ENCODE measurements around the gene TNNT3. TPM values are rescaled to one million over a fixed set of nuclear protein-coding genes. Genes with fewer than 3 reads are reported as not detected.
"Not testable (repeated sequence)": the region's sequence is repeated elsewhere in the genome, so short reads cannot be mapped to it uniquely, and the experiment has no call there.

Gene TNNT3
- total RNA-seq, 2 donors from 2014 or later: 4.5 to 8.4 TPM

- intact Hi-C loops (cut with DNase I): no loop called here
- peaks cover 3% of the 10 kb centered on the region for H3K27me3 ChIP-seq (replicated peaks; ENCODE audit: insufficient read depth)
- TF ChIP-seq POLR2A (IDR thresholded peaks at IDR 0.05) (no peak), CTCF (IDR thresholded peaks at IDR 0.05) (no peak), POLR2AphosphoS5 (IDR thresholded peaks at IDR 0.05) (no peak)
- no peak overlapping the region for H3K27ac ChIP-seq
- no peaks in the 10 kb centered on the region for H3K9me3 ChIP-seq
- H3K4me1 ChIP-seq (replicated peaks): no peaks in the 10 kb centered on the region
- 78% methylated on average over 18 of the region's 25 CpGs for WGBS
- DNase-seq (ENCODE audit: low spot score): no peak
- H3K4me3 ChIP-seq: no peak overlapping the region
- no peaks in the 10 kb centered on the region for H3K36me3 ChIP-seq
These were observed 47.1 kb upstream of the TNNT3 start for GRCh38 chr11:1872267-1872985.

GRCh38 chr11:1873048-1873812, 46.3 kb upstream of the TNNT3 start:
- TF ChIP-seq POLR2AphosphoS5 (IDR thresholded peaks at IDR 0.05) (no peak), CTCF (IDR thresholded peaks at IDR 0.05) (no peak), POLR2A (IDR thresholded peaks at IDR 0.05) (no peak)
- DNase-seq (ENCODE audit: low spot score): no peak
- 40% methylated on average over 11 of the region's 11 CpGs for WGBS
- H3K4me1 ChIP-seq (replicated peaks): no peaks in the 10 kb centered on the region
- H3K27me3 ChIP-seq (replicated peaks; ENCODE audit: insufficient read depth): peaks cover 3% of the 10 kb centered on the region
- no peaks in the 10 kb centered on the region for H3K9me3 ChIP-seq
- no peak overlapping the region for H3K4me3 ChIP-seq
- intact Hi-C loops (cut with DNase I): no loop called here
- H3K27ac ChIP-seq: no peak overlapping the region
- H3K36me3 ChIP-seq: no peaks in the 10 kb centered on the region

- H3K27me3 ChIP-seq (replicated peaks; ENCODE audit: insufficient read depth); DNase-seq (ENCODE audit: low spot score); H3K9me3 ChIP-seq; H3K27ac ChIP-seq; H3K4me3 ChIP-seq; H3K4me1 ChIP-seq (replicated peaks); H3K36me3 ChIP-seq; intact Hi-C loops (cut with DNase I): not testable (repeated sequence)
- 81% methylated on average over 16 of the region's 17 CpGs for WGBS
These were observed 45.7 kb upstream of the TNNT3 start for GRCh38 chr11:1873813-1874150.

GRCh38 chr11:1874441-1875092, 44.9 kb upstream of the TNNT3 start:
- H3K27ac ChIP-seq; H3K4me3 ChIP-seq; H3K36me3 ChIP-seq; DNase-seq (ENCODE audit: low spot score); H3K27me3 ChIP-seq (replicated peaks; ENCODE audit: insufficient read depth); H3K9me3 ChIP-seq; intact Hi-C loops (cut with DNase I); H3K4me1 ChIP-seq (replicated peaks): not testable (repeated sequence)
- WGBS: 86% methylated on average over 17 of the region's 17 CpGs

- WGBS: 69% methylated on average over 26 of the region's 28 CpGs
- intact Hi-C loops (cut with DNase I): no loop called here
- H3K4me3 ChIP-seq: no peak overlapping the region
These were observed 44.2 kb upstream of the TNNT3 start for GRCh38 chr11:1875093-1875850.

DNA sequence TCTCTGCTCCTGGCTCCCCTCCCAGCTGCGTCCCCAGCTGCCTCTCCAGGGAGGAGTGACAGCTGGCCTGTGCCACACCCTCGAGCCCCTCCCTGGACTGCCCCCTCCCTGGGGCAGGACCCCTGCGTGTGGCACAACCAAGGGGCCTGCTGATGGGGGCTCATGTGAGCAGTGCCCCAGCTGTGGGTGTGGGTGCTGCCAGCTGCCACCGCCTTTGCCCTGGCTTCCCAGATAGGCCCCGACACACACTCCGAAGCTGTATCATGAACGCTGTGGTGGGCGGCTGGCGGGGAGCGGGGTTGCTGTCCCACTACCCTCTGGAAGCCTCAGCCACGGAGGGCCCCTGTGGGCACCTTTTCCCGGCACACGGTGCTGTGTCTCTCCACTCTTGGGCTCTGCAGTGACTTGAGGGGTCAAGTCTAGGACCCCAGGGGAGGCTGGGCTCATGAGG, 43.6 kb upstream of the TNNT3 start:
- not testable (repeated sequence) for DNase-seq (ENCODE audit: low spot score); H3K4me3 ChIP-seq
- 85% methylated on average over 12 of the region's 13 CpGs for WGBS

More at GRCh38 chr11:1875093-1875850, 44.2 kb upstream of the TNNT3 start:
- Histone ChIP-seq H3K27ac (no peak overlapping the region), H3K27me3 (replicated peaks; ENCODE audit: insufficient read depth) (peaks cover 3% of the 10 kb centered on the region), H3K4me1 (replicated peaks) (no peaks in the 10 kb centered on the region), H3K9me3 (no peaks in the 10 kb centered on the region), H3K36me3 (no peaks in the 10 kb centered on the region)
- TF ChIP-seq CTCF (IDR thresholded peaks at IDR 0.05) (no peak), POLR2AphosphoS5 (IDR thresholded peaks at IDR 0.05) (no peak)
- no peak for DNase-seq (ENCODE audit: low spot score)

More for the DNA sequence above, 43.6 kb upstream of the TNNT3 start:
- H3K4me1 ChIP-seq (replicated peaks); H3K27me3 ChIP-seq (replicated peaks; ENCODE audit: insufficient read depth); H3K27ac ChIP-seq; H3K9me3 ChIP-seq; H3K36me3 ChIP-seq; intact Hi-C loops (cut with DNase I): not testable (repeated sequence)

Data from prostate gland (tissue), 2 donors.